Measurements from ENCODE around the gene CEMIP.

- TF ChIP-seq, protein P1, sequence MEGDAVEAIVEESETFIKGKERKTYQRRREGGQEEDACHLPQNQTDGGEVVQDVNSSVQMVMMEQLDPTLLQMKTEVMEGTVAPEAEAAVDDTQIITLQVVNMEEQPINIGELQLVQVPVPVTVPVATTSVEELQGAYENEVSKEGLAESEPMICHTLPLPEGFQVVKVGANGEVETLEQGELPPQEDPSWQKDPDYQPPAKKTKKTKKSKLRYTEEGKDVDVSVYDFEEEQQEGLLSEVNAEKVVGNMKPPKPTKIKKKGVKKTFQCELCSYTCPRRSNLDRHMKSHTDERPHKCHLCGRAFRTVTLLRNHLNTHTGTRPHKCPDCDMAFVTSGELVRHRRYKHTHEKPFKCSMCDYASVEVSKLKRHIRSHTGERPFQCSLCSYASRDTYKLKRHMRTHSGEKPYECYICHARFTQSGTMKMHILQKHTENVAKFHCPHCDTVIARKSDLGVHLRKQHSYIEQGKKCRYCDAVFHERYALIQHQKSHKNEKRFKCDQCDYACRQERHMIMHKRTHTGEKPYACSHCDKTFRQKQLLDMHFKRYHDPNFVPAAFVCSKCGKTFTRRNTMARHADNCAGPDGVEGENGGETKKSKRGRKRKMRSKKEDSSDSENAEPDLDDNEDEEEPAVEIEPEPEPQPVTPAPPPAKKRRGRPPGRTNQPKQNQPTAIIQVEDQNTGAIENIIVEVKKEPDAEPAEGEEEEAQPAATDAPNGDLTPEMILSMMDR (conservative IDR thresholded peaks at IDR 0.05; ENCODE audit: low read depth, low read length) = no peak
- TF ChIP-seq EZH2 (IDR thresholded peaks at IDR 0.05; ENCODE audit: low read length, unreplicated experiment) (no peak), EZH2phosphoT487 (IDR thresholded peaks at IDR 0.05; ENCODE audit: borderline replicate concordance, low read length) (no peak)
Observed at GRCh38 chr15:80778621-80778963, 578 bp upstream of the CEMIP start.

Measured in PC-3 (cell line).